PFSK-1 (cell line): ENCODE measurements around the gene CDHR2. TPM values are rescaled to one million over a fixed set of nuclear protein-coding genes. Genes with fewer than 3 reads are reported as not detected.

Experiments
- FOXP2 ChIP-seq: optimal IDR thresholded peaks from 2 replicates; pipeline ENCODE3; 2011; ENCODE audit warnings: borderline replicate concordance, control low read depth, inconsistent platforms; ENCODE audit not compliant: insufficient read depth; ENCODE audit errors: extremely low read length, extremely low read depth
- POLR2AphosphoS5 ChIP-seq: IDR thresholded peaks from 2 replicates; pipeline ENCODE4 v1.6.1; 2012; ENCODE audit warnings: low read depth, mild to moderate bottlenecking, control low read depth, low read length, moderate library complexity
- SIN3A ChIP-seq: IDR thresholded peaks from 2 replicates; pipeline ENCODE4 v1.6.1; 2012; ENCODE audit warnings: mild to moderate bottlenecking, low read length, moderate library complexity, borderline replicate concordance; ENCODE audit not compliant: insufficient read depth
- TAF1 ChIP-seq: IDR thresholded peaks from 2 replicates; pipeline ENCODE4 v1.6.1; 2012; ENCODE audit warnings: low read length, control low read depth, borderline replicate concordance; ENCODE audit not compliant: insufficient read depth
- polyA plus RNA-seq: library from polyadenylated mRNA; unstranded; fragments of >200 nt; gene quantifications from one replicate; pipeline ENCODE4 v1.2.1, GENCODE V29; 2012; ENCODE audit warnings: low read depth, missing spikeins; ENCODE audit not compliant: insufficient read length
- TF ChIP-seq, protein P1 (sequence below), 2 experiments: IDR thresholded peaks; 2 replicates each; pipeline versions ENCODE4 v1.6.1 to v1.8.0; 2011 to 2012; ENCODE audit warnings: low read depth in 2 of 2, low read length in 2 of 2, control low read depth in 1 of 2, inconsistent platforms in 1 of 2, mild to moderate bottlenecking in 1 of 2, moderate library complexity in 1 of 2; ENCODE audit not compliant: insufficient read depth in 1 of 2

Gene CDHR2
- polyA plus RNA-seq, result 0.79 TPM

DNA sequence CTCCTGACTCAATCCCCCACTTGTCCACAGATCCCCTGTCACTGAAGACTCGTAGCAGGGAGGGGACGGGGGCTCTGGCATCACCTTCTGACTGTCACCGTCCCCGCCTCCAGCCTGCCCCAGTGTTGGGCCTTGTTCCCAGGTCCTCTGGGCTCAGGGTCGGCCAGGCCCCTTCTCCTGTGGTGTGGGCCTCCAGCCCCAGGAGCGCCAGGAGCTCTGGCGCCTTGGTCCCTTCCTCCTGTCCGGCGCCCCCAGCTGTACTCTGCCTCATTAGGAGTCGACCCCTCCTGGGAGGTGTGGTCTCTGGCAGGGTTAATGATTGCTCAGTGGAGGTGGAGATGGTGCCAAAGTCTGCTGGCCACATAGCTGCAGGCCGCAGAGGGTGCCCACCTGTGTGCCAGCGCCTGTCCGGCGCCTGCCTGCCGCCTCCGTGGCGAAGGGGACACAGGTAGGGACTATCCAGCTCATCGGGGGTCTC is at the start of gene CDHR2:
TSS of gene CDHR2 (plus strand) at position 376 of the 478 bp plus-strand sequence. CDS start 16,011 bp downstream, outside the sequence.
- TF ChIP-seq SIN3A (no peak), FOXP2 (no peak)

DNA sequence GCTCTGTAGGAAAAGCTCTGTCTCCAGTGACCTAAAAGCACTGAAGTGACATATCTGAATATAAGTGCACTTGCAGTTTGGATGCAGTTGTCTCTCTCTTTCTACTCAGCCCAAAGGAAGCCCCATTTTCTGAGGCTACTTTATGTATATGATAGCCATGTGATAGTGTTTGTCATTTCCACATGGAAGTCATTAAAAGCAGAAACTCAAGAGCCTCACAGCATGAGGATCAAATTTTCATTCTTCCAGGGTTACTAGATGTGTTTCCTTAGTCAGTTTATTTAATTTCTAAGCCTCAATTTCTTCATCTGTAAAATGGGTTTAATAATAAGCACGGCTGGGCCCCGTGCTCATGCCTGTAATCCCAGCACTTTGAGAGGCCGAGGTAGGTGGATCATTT is 48.6 kb upstream of the CDHR2 start:
- TF ChIP-seq POLR2AphosphoS5, result no peak
- no peak for TF ChIP-seq TAF1
- no peak for TF ChIP-seq SIN3A
- TF ChIP-seq, protein P1, sequence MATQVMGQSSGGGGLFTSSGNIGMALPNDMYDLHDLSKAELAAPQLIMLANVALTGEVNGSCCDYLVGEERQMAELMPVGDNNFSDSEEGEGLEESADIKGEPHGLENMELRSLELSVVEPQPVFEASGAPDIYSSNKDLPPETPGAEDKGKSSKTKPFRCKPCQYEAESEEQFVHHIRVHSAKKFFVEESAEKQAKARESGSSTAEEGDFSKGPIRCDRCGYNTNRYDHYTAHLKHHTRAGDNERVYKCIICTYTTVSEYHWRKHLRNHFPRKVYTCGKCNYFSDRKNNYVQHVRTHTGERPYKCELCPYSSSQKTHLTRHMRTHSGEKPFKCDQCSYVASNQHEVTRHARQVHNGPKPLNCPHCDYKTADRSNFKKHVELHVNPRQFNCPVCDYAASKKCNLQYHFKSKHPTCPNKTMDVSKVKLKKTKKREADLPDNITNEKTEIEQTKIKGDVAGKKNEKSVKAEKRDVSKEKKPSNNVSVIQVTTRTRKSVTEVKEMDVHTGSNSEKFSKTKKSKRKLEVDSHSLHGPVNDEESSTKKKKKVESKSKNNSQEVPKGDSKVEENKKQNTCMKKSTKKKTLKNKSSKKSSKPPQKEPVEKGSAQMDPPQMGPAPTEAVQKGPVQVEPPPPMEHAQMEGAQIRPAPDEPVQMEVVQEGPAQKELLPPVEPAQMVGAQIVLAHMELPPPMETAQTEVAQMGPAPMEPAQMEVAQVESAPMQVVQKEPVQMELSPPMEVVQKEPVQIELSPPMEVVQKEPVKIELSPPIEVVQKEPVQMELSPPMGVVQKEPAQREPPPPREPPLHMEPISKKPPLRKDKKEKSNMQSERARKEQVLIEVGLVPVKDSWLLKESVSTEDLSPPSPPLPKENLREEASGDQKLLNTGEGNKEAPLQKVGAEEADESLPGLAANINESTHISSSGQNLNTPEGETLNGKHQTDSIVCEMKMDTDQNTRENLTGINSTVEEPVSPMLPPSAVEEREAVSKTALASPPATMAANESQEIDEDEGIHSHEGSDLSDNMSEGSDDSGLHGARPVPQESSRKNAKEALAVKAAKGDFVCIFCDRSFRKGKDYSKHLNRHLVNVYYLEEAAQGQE (IDR thresholded peaks at IDR 0.05; ENCODE audit: insufficient read depth in 1 of 2, low read depth in 2 of 2, low read length in 2 of 2), result no peak
- TF ChIP-seq FOXP2, result no peak

DNA sequence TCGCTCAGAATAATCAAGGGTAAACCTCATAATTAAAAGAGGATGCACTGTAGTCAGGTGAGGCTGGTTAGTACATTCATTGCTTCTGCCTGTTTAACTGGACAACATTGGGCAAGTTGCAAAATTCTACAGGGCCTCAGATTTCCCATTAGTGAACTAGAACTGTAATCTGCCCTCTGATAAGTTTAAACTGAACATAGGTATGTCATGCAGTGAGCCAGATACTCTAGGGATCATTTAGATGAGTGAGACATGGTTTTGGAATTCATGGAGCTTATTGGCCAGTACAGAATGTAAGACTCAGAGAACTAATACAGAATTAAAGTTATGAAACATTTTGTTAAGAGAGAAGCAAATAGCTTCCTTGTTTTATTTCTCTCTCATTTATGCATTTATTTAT is 47.8 kb upstream of the CDHR2 start:
- TF ChIP-seq, protein P1 (IDR thresholded peaks at IDR 0.05; ENCODE audit: insufficient read depth in 1 of 2, low read depth in 2 of 2, low read length in 2 of 2), result no peak
- TF ChIP-seq FOXP2 (no peak), TAF1 (no peak), SIN3A (no peak), POLR2AphosphoS5 (no peak)

- no peak for TF ChIP-seq FOXP2
- TF ChIP-seq POLR2AphosphoS5, result no peak
- no peak for TF ChIP-seq TAF1
Observed at GRCh38 chr5:176503496-176503895, 45.6 kb upstream of the CDHR2 start.

DNA sequence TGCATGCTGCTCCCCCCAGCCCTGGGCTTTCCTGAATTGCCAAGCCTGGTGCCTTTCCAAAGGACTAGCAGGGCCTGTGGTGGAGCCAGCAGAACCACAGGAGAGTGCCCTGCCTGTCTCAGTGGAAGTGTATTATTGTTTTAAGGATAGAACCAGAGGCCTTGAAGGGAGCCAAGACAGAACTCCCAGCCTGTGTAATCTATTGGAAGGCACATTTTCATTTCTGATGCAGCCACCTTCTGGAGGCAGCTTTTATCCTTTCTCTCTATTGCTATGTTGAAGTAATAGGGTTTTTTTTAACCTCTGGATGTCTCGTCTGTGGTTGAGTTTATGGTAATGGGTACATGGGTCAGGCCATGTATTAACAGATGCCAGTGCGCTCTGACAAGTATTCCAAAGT is 41.2 kb upstream of the CDHR2 start:
- TF ChIP-seq SIN3A, result no peak
- TF ChIP-seq FOXP2, result no peak
- TF ChIP-seq, protein P1 (IDR thresholded peaks at IDR 0.05; ENCODE audit: insufficient read depth in 1 of 2, low read depth in 2 of 2, low read length in 2 of 2), result no peak
- TF ChIP-seq POLR2AphosphoS5, result no peak
- no peak for TF ChIP-seq TAF1

GRCh38 chr5:176508603-176509002 is 40.5 kb upstream of the CDHR2 start:
- TF ChIP-seq SIN3A (no peak), TAF1 (no peak), FOXP2 (no peak), POLR2AphosphoS5 (no peak)
- TF ChIP-seq, protein P1 (IDR thresholded peaks at IDR 0.05; ENCODE audit: insufficient read depth in 1 of 2, low read depth in 2 of 2, low read length in 2 of 2), result no peak
